HepG2 (cell line): Measurements from ENCODE around the gene STK11. TPM values are rescaled to one million over a fixed set of nuclear protein-coding genes. Genes with fewer than 3 reads are reported as not detected.

ENCODE experiments used
- CSRNP1 ChIP-seq: sonication (generic); formaldehyde crosslinking; IDR thresholded peaks from 2 replicates; pipeline ENCODE4 v1.8.1; 2023; ENCODE audit warnings: mild to moderate bottlenecking, missing genetic modification reagents
- ISL2 ChIP-seq: sonication (generic); formaldehyde crosslinking; IDR thresholded peaks from 2 replicates; pipeline ENCODE4 v1.5.0; 2020; ENCODE audit warnings: missing genetic modification reagents
- NCOA5 ChIP-seq: sonication (generic); formaldehyde crosslinking; IDR thresholded peaks from 2 replicates; pipeline ENCODE4 v1.4.0; 2020; ENCODE audit warnings: missing genetic modification reagents
- NFYC ChIP-seq: IDR thresholded peaks from 2 replicates; pipeline ENCODE4 v1.6.1; 2016; ENCODE audit warnings: missing genetic modification reagents, missing compliant biosample characterization
- NR0B2 ChIP-seq: sonication (generic); formaldehyde crosslinking; IDR thresholded peaks from 2 replicates; pipeline ENCODE4 v1.4.0; 2020; ENCODE audit warnings: mild to moderate bottlenecking, missing genetic modification reagents
- RNF2 ChIP-seq: fragments of 450-650 bp; conservative IDR thresholded peaks from 2 replicates; pipeline ENCODE4 v1.6.1; 2016; ENCODE audit warnings: low read depth
- TFAP4 ChIP-seq: sonication (generic); IDR thresholded peaks from 2 replicates; pipeline ENCODE4 v1.6.1; 2016; ENCODE audit warnings: low read depth, borderline replicate concordance
- ZMAT3 ChIP-seq: sonication (generic); formaldehyde crosslinking; conservative IDR thresholded peaks from 2 replicates; pipeline ENCODE4 v1.7.0; 2021; ENCODE audit warnings: missing genetic modification reagents
- ZNF317 ChIP-seq: sonication (generic); formaldehyde crosslinking; IDR thresholded peaks from 2 replicates; pipeline ENCODE4 v1.5.0; 2020; ENCODE audit warnings: mild to moderate bottlenecking, missing genetic modification reagents
- ZNF329 ChIP-seq: sonication (generic); formaldehyde crosslinking; IDR thresholded peaks from 2 replicates; pipeline ENCODE4 v1.9.0; 2021; ENCODE audit warnings: low read depth, mild to moderate bottlenecking, missing genetic modification reagents
- ZNF362 ChIP-seq: sonication (generic); formaldehyde crosslinking; IDR thresholded peaks from 2 replicates; pipeline ENCODE4 v1.4.0; 2020; ENCODE audit warnings: missing genetic modification reagents, mild to moderate bottlenecking, borderline replicate concordance
- ZNF446 ChIP-seq: sonication (generic); formaldehyde crosslinking; IDR thresholded peaks from 2 replicates; pipeline ENCODE4 v1.5.0; 2020; ENCODE audit warnings: mild to moderate bottlenecking, missing genetic modification reagents
- ZNF543 ChIP-seq: sonication (generic); formaldehyde crosslinking; IDR thresholded peaks from 2 replicates; pipeline ENCODE4 v1.4.0; 2020; ENCODE audit warnings: mild to moderate bottlenecking, missing genetic modification reagents
- ZNF589 ChIP-seq: sonication (generic); formaldehyde crosslinking; conservative IDR thresholded peaks from 2 replicates; pipeline ENCODE4 v1.8.0; 2022; ENCODE audit warnings: mild to moderate bottlenecking, moderate library complexity, missing genetic modification reagents
- ZNF597 ChIP-seq: sonication (generic); formaldehyde crosslinking; IDR thresholded peaks from 2 replicates; pipeline ENCODE4 v1.5.0; 2020; ENCODE audit warnings: missing genetic modification reagents
- ZNF772 ChIP-seq: sonication (generic); formaldehyde crosslinking; IDR thresholded peaks from 2 replicates; pipeline ENCODE4 v1.5.0; 2020; ENCODE audit warnings: mild to moderate bottlenecking, missing genetic modification reagents
- ZNF850 ChIP-seq: sonication (generic); formaldehyde crosslinking; conservative IDR thresholded peaks from 2 replicates; pipeline ENCODE4 v1.9.0; 2021; ENCODE audit warnings: mild to moderate bottlenecking, missing genetic modification reagents
- polyA plus RNA-seq, 8 experiments: library from polyadenylated mRNA; depleted of rRNA in 3 of 8; stranded (reverse) in 7 of 8; unstranded in 1 of 8; fragments of >200 nt; fragmentation: Illumina TruSeq in 4 of 8; extraction: Trizol in 4 of 8; gene quantifications; 2 replicates each; pipeline versions ENCODE4 v1.2.1 to v1.2.3, GENCODE V29; 2011 to 2016; ENCODE audit warnings: low read depth in 4 of 8, missing spikeins in 1 of 8, mixed read lengths in 1 of 8; ENCODE audit not compliant: insufficient read depth in 1 of 8
- total RNA-seq, 5 experiments: library from RNA; depleted of rRNA; stranded (reverse); fragments of >200 nt; fragmentation: Illumina TruSeq; extraction: Trizol; gene quantifications; 2 replicates each; pipeline ENCODE4 v1.2.3, GENCODE V29; 2016; ENCODE audit warnings: low read depth in 1 of 5
- TF ChIP-seq, protein P1 (sequence below): IDR thresholded peaks from 2 replicates; pipeline ENCODE4 v1.6.1; 2018; ENCODE audit warnings: missing genetic modification reagents
- TF ChIP-seq, protein P2 (sequence below): sonication (generic); formaldehyde crosslinking; conservative IDR thresholded peaks from 2 replicates; pipeline ENCODE4 v1.8.0; 2022; ENCODE audit warnings: low read depth, missing genetic modification reagents

Gene STK11
- total and polyA plus RNA-seq, 2 of the 13 experiments (the other 11 are each of a cell fraction or from before 2014, with no cell fraction given), result 27.5 to 43.6 TPM

GRCh38 chr19:1238369-1239303 is 33.1 kb downstream of the STK11 start (continued):
- TF ChIP-seq ZNF850 (CRISPR knock-in tag) (no peak), ISL2 (CRISPR knock-in tag) (no peak), ZNF362 (CRISPR knock-in tag) (no peak), ZNF329 (CRISPR knock-in tag) (no peak), NR0B2 (CRISPR knock-in tag) (peak; percentile 52; the same call in 1 of the 2 replicates), ZNF589 (no peak), ZNF317 (CRISPR knock-in tag) (no peak), ZNF597 (CRISPR knock-in tag) (no peak), NCOA5 (no peak), RNF2 (peak; percentile 67; the same call in 1 of the 2 replicates), ZNF446 (CRISPR knock-in tag) (0 out of 2 replicates have a peak, but pooled peaks have one; percentile 45), TFAP4 (no peak), ZNF543 (CRISPR knock-in tag) (no peak), CSRNP1 (CRISPR knock-in tag) (peak; percentile 59; the same call in 1 of the 2 replicates), ZNF772 (no peak), NFYC (no peak), ZMAT3 (0 out of 2 replicates have a peak, but pooled peaks have one; percentile 25)
- TF ChIP-seq, protein P1, sequence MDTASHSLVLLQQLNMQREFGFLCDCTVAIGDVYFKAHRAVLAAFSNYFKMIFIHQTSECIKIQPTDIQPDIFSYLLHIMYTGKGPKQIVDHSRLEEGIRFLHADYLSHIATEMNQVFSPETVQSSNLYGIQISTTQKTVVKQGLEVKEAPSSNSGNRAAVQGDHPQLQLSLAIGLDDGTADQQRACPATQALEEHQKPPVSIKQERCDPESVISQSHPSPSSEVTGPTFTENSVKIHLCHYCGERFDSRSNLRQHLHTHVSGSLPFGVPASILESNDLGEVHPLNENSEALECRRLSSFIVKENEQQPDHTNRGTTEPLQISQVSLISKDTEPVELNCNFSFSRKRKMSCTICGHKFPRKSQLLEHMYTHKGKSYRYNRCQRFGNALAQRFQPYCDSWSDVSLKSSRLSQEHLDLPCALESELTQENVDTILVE, result no peak
- TF ChIP-seq, protein P2, sequence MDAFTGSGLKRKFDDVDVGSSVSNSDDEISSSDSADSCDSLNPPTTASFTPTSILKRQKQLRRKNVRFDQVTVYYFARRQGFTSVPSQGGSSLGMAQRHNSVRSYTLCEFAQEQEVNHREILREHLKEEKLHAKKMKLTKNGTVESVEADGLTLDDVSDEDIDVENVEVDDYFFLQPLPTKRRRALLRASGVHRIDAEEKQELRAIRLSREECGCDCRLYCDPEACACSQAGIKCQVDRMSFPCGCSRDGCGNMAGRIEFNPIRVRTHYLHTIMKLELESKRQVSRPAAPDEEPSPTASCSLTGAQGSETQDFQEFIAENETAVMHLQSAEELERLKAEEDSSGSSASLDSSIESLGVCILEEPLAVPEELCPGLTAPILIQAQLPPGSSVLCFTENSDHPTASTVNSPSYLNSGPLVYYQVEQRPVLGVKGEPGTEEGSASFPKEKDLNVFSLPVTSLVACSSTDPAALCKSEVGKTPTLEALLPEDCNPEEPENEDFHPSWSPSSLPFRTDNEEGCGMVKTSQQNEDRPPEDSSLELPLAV (CRISPR knock-in tag), result no peak
